ENCODE measurements around the gene TYRP1.

- TF ChIP-seq CTCF (IDR thresholded peaks at IDR 0.05 in 4 of 5, conservative IDR thresholded peaks at IDR 0.05 in 1 of 5) (no peak), POLR2A (IDR thresholded peaks at IDR 0.05) (no peak)
Measured at GRCh38 chr9:12716823-12717600, 23.8 kb downstream of the TYRP1 start.
